ENCODE results near the gene PTPRZ1.

The PTPRZ1 gene

GRCh38 chr7:121932768-121933167 lies 59.8 kb downstream of the PTPRZ1 start:
- no peak for TF ChIP-seq CTCF (IDR thresholded peaks at IDR 0.05; ENCODE audit: control insufficient read depth, extremely low read depth, insufficient read depth)
- no peak for DNase-seq (ENCODE audit: low read depth)
- H3K4me3 ChIP-seq (ENCODE audit: low read depth, low read length), result no peak overlapping the region

GRCh38 chr7:121936951-121937623 lies 64.1 kb downstream of the PTPRZ1 start:
- H3K4me3 ChIP-seq (ENCODE audit: low read depth, low read length), result no peak overlapping the region
- no peak for DNase-seq (ENCODE audit: low read depth)

GRCh38 chr7:121938429-121938996 lies 65.6 kb downstream of the PTPRZ1 start:
- DNase-seq (ENCODE audit: low read depth), result no peak
- H3K4me3 ChIP-seq (ENCODE audit: low read depth, low read length), result no peak overlapping the region
- no peak for TF ChIP-seq CTCF (IDR thresholded peaks at IDR 0.05; ENCODE audit: control insufficient read depth, extremely low read depth, insufficient read depth)

More at GRCh38 chr7:121936951-121937623, 64.1 kb downstream of the PTPRZ1 start:
- TF ChIP-seq CTCF (IDR thresholded peaks at IDR 0.05; ENCODE audit: control insufficient read depth, extremely low read depth, insufficient read depth), result no peak

GRCh38 chr7:121940918-121941317 lies 68.0 kb downstream of the PTPRZ1 start:
- TF ChIP-seq CTCF (IDR thresholded peaks at IDR 0.05; ENCODE audit: control insufficient read depth, extremely low read depth, insufficient read depth), result no peak
- H3K4me3 ChIP-seq (ENCODE audit: low read depth, low read length), result no peak overlapping the region
- DNase-seq (ENCODE audit: low read depth), result no peak

GRCh38 chr7:121941830-121942229 lies 68.9 kb downstream of the PTPRZ1 start:
- H3K4me3 ChIP-seq (ENCODE audit: low read depth, low read length), result no peak overlapping the region
- no peak for TF ChIP-seq CTCF (IDR thresholded peaks at IDR 0.05; ENCODE audit: control insufficient read depth, extremely low read depth, insufficient read depth)
- no peak for DNase-seq (ENCODE audit: low read depth)

GRCh38 chr7:121945066-121945465 lies 72.1 kb downstream of the PTPRZ1 start:
- H3K4me3 ChIP-seq (ENCODE audit: low read depth, low read length), result no peak overlapping the region
- TF ChIP-seq CTCF (IDR thresholded peaks at IDR 0.05; ENCODE audit: control insufficient read depth, extremely low read depth, insufficient read depth), result no peak
- DNase-seq (ENCODE audit: low read depth), result no peak

Measured in LNCaP clone FGC (cell line).